ENCODE data around the gene ADD1. TPM values are rescaled to one million over a fixed set of nuclear protein-coding genes. Genes with fewer than 3 reads are reported as not detected.

Gene ADD1
- total RNA-seq, 1 donor from 2014 or later, result 274 TPM

GRCh38 chr4:2799971-2800690 is 43.5 kb upstream of the ADD1 start:
- H3K27me3 Mint-ChIP-seq (ENCODE audit: unreplicated experiment), result no peaks in the 10 kb centered on the region
- H3K27ac Mint-ChIP-seq (ENCODE audit: unreplicated experiment), result peak overlapping the region; percentile 88
- no peaks in the 10 kb centered on the region for H3K9me3 Mint-ChIP-seq (ENCODE audit: unreplicated experiment)
- peaks cover 2% of the 10 kb centered on the region for H3K36me3 Mint-ChIP-seq (ENCODE audit: unreplicated experiment)
- DNase-seq (ENCODE audit: extremely low spot score, unreplicated experiment), result no peak
- H3K4me3 Mint-ChIP-seq (ENCODE audit: unreplicated experiment), result peak overlapping the region; percentile 54
- H3K4me1 Mint-ChIP-seq (ENCODE audit: unreplicated experiment), result peaks cover 72% of the 10 kb centered on the region
- TF ChIP-seq CTCF (IDR thresholded peaks at IDR 0.05), result no peak

- Mint-ChIP-seq H3K9me3 (ENCODE audit: unreplicated experiment) (no peaks in the 10 kb centered on the region), H3K36me3 (ENCODE audit: unreplicated experiment) (peaks cover 2% of the 10 kb centered on the region), H3K4me1 (ENCODE audit: unreplicated experiment) (peaks cover 71% of the 10 kb centered on the region), H3K27me3 (ENCODE audit: unreplicated experiment) (no peaks in the 10 kb centered on the region), H3K4me3 (ENCODE audit: unreplicated experiment) (peak overlapping the region; percentile 54), H3K27ac (ENCODE audit: unreplicated experiment) (peak overlapping the region; percentile 88)
- TF ChIP-seq CTCF (IDR thresholded peaks at IDR 0.05), result no peak
- no peak for DNase-seq (ENCODE audit: extremely low spot score, unreplicated experiment)
These were observed 42.7 kb upstream of the ADD1 start for GRCh38 chr4:2800691-2801596.

GRCh38 chr4:2802618-2803531 is 40.8 kb upstream of the ADD1 start:
- no peaks in the 10 kb centered on the region for H3K27me3 Mint-ChIP-seq (ENCODE audit: unreplicated experiment)
- no peak for DNase-seq (ENCODE audit: extremely low spot score, unreplicated experiment)
- no peak for TF ChIP-seq CTCF (IDR thresholded peaks at IDR 0.05)
- H3K27ac Mint-ChIP-seq (ENCODE audit: unreplicated experiment), result no peak overlapping the region
- H3K4me3 Mint-ChIP-seq (ENCODE audit: unreplicated experiment), result no peak overlapping the region
- no peaks in the 10 kb centered on the region for H3K9me3 Mint-ChIP-seq (ENCODE audit: unreplicated experiment)
- peaks cover 11% of the 10 kb centered on the region for H3K36me3 Mint-ChIP-seq (ENCODE audit: unreplicated experiment)
- peaks cover 63% of the 10 kb centered on the region for H3K4me1 Mint-ChIP-seq (ENCODE audit: unreplicated experiment)

GRCh38 chr4:2803624-2804448 is 39.8 kb upstream of the ADD1 start:
- H3K27me3 Mint-ChIP-seq (ENCODE audit: unreplicated experiment), result no peaks in the 10 kb centered on the region
- DNase-seq (ENCODE audit: extremely low spot score, unreplicated experiment), result no peak
- H3K4me3 Mint-ChIP-seq (ENCODE audit: unreplicated experiment), result no peak overlapping the region
- H3K36me3 Mint-ChIP-seq (ENCODE audit: unreplicated experiment), result peaks cover 10% of the 10 kb centered on the region
- no peak overlapping the region for H3K27ac Mint-ChIP-seq (ENCODE audit: unreplicated experiment)
- no peaks in the 10 kb centered on the region for H3K9me3 Mint-ChIP-seq (ENCODE audit: unreplicated experiment)
- TF ChIP-seq CTCF (IDR thresholded peaks at IDR 0.05), result no peak
- H3K4me1 Mint-ChIP-seq (ENCODE audit: unreplicated experiment), result peaks cover 54% of the 10 kb centered on the region

Data from osteocyte (in vitro differentiated cells).